ENCODE measurements around the gene APEH. TPM values are rescaled to one million over a fixed set of nuclear protein-coding genes. Genes with fewer than 3 reads are reported as not detected.
"Not testable (repeated sequence)": the region's sequence is repeated elsewhere in the genome, so short reads cannot be mapped to it uniquely, and the experiment has no call there.

The APEH gene
- total RNA-seq, 2 donors from 2014 or later, result 84.4 to 116 TPM

GRCh38 chr3:49683162-49683561 is 9.0 kb downstream of the APEH start:
- WGBS, result 81% methylated on average over 6 of the region's 6 CpGs

GRCh38 chr3:49684453-49684852 is 10.3 kb downstream of the APEH start:
- DNase-seq (ENCODE audit: low spot score); H3K27ac ChIP-seq; H3K27me3 ChIP-seq (replicated peaks; ENCODE audit: insufficient read depth); H3K9me3 ChIP-seq; H3K4me3 ChIP-seq; intact Hi-C loops (cut with DNase I); H3K4me1 ChIP-seq (replicated peaks): not testable (repeated sequence)
- H3K36me3 ChIP-seq, result peaks cover 15 to 38% of the 10 kb centered on the region in 2 donors
- 95% methylated on average over 2 of the region's 2 CpGs for WGBS

More at GRCh38 chr3:49683162-49683561, 9.0 kb downstream of the APEH start:
- Histone ChIP-seq H3K4me1 (replicated peaks) (no peaks in the 10 kb centered on the region), H3K9me3 (no peaks in the 10 kb centered on the region), H3K36me3 (peaks cover 17 to 38% of the 10 kb centered on the region in 2 donors), H3K27ac (no peak overlapping the region), H3K27me3 (replicated peaks; ENCODE audit: insufficient read depth) (no peaks in the 10 kb centered on the region), H3K4me3 (no peak overlapping the region)
- DNase-seq (ENCODE audit: low spot score), result no peak
- TF ChIP-seq CTCF (IDR thresholded peaks at IDR 0.05), result no peak
- no peak for TF ChIP-seq POLR2AphosphoS5 (IDR thresholded peaks at IDR 0.05)
- TF ChIP-seq POLR2A (IDR thresholded peaks at IDR 0.05), result no peak
- intact Hi-C loops (cut with DNase I), result no loop called here

- DNase-seq (ENCODE audit: low spot score); H3K9me3 ChIP-seq; H3K27ac ChIP-seq; intact Hi-C loops (cut with DNase I); H3K4me1 ChIP-seq (replicated peaks); H3K4me3 ChIP-seq; H3K27me3 ChIP-seq (replicated peaks; ENCODE audit: insufficient read depth): not testable (repeated sequence)
- WGBS, result 94% methylated on average over 10 of the region's 10 CpGs
- peaks cover 15 to 33% of the 10 kb centered on the region in 2 donors for H3K36me3 ChIP-seq
Observed at GRCh38 chr3:49685103-49685502, 11.0 kb downstream of the APEH start.

GRCh38 chr3:49685846-49686245 is 11.7 kb downstream of the APEH start:
- H3K4me1 ChIP-seq (replicated peaks); H3K27me3 ChIP-seq (replicated peaks; ENCODE audit: insufficient read depth); H3K9me3 ChIP-seq; intact Hi-C loops (cut with DNase I); DNase-seq (ENCODE audit: low spot score); H3K27ac ChIP-seq: not testable (repeated sequence)
- H3K4me3 ChIP-seq, result peak overlapping the region in 1 of 2 donors; percentile 27
- WGBS, result 11% methylated on average over 5 of the region's 36 CpGs
- H3K36me3 ChIP-seq, result peaks cover 9 to 26% of the 10 kb centered on the region in 2 donors

- peak; percentile 59 for DNase-seq (ENCODE audit: low spot score)
Observed at GRCh38 chr3:49686346-49686745, 12.2 kb downstream of the APEH start.

GRCh38 chr3:49686769-49687423 is 12.7 kb downstream of the APEH start:
- H3K4me1 ChIP-seq (replicated peaks); intact Hi-C loops (cut with DNase I); H3K9me3 ChIP-seq; H3K27me3 ChIP-seq (replicated peaks; ENCODE audit: insufficient read depth): not testable (repeated sequence)
- Histone ChIP-seq H3K4me3 (peak overlapping the region; percentile 14 to 27), H3K36me3 (peaks cover 8 to 16% of the 10 kb centered on the region in 2 donors), H3K27ac (peak overlapping the region in 1 of 2 donors; percentile 35)
- WGBS, result 9% methylated on average over 34 of the region's 44 CpGs
- peak; percentile 41 for DNase-seq (ENCODE audit: low spot score)

More at GRCh38 chr3:49686346-49686745, 12.2 kb downstream of the APEH start:
- 3% methylated on average over 21 of the region's 29 CpGs for WGBS
- peaks cover 8 to 22% of the 10 kb centered on the region in 2 donors for H3K36me3 ChIP-seq
- intact Hi-C loops (cut with DNase I); H3K9me3 ChIP-seq; H3K27me3 ChIP-seq (replicated peaks; ENCODE audit: insufficient read depth); H3K4me1 ChIP-seq (replicated peaks): not testable (repeated sequence)
- peak overlapping the region in 1 of 2 donors; percentile 35 for H3K27ac ChIP-seq
- H3K4me3 ChIP-seq, result peak overlapping the region; percentile 14 to 27

GRCh38 chr3:49687424-49687795 is 13.3 kb downstream of the APEH start:
- intact Hi-C loops (cut with DNase I); DNase-seq (ENCODE audit: low spot score); H3K9me3 ChIP-seq; H3K27me3 ChIP-seq (replicated peaks; ENCODE audit: insufficient read depth); H3K27ac ChIP-seq; H3K4me1 ChIP-seq (replicated peaks); H3K4me3 ChIP-seq: not testable (repeated sequence)
- peaks cover 8 to 11% of the 10 kb centered on the region in 2 donors for H3K36me3 ChIP-seq
- 95% methylated on average over 9 of the region's 12 CpGs for WGBS

GRCh38 chr3:49688338-49689045 is 14.3 kb downstream of the APEH start:
- H3K27me3 ChIP-seq (replicated peaks; ENCODE audit: insufficient read depth); DNase-seq (ENCODE audit: low spot score); H3K4me1 ChIP-seq (replicated peaks); H3K36me3 ChIP-seq; intact Hi-C loops (cut with DNase I); H3K9me3 ChIP-seq: not testable (repeated sequence)
- WGBS, result 80% methylated on average over 5 of the region's 7 CpGs
- Histone ChIP-seq H3K27ac (peak overlapping the region; percentile 76 to 77), H3K4me3 (peak overlapping the region; percentile 87 to 95)

Measured in prostate gland (tissue), 2 donors.